ENCODE measurements around the gene GPX2. TPM values are rescaled to one million over a fixed set of nuclear protein-coding genes. Genes with fewer than 3 reads are reported as not detected.

The GPX2 gene
- total and polyA plus RNA-seq, 2 of the 4 experiments (the other 2 are of a cell fraction), result not detected

- no peak overlapping the region for H4K8ac ChIP-seq (ENCODE audit: low read depth in 2 of 2, low read length in 2 of 2)
- H3K9ac ChIP-seq (ENCODE audit: low read depth, low read length), result no peak overlapping the region
- H3K79me1 ChIP-seq (ENCODE audit: low read depth in 1 of 2, low read length in 2 of 2), result no peaks in the 10 kb centered on the region; a peak in 1 of 4 replicates
- H2BK5ac ChIP-seq (ENCODE audit: low read depth, low read length, poor library complexity, severe bottlenecking), result no peak overlapping the region
- intact Hi-C loops (cut with micrococcal nuclease) (no loop called here), dilution Hi-C loops (cut with HindIII; ENCODE audit: low sequenced_read_pairs, unreplicated experiment) (no loop called here), in situ Hi-C loops (cut with MboI; ENCODE audit: low sequenced_read_pairs) (no loop called here)
- DNase-seq (no peak), ATAC-seq (ENCODE audit: low read depth) (no peak)
- no peak overlapping the region for H3K56ac ChIP-seq (ENCODE audit: extremely low read depth, insufficient read depth, low read length)
- no peak overlapping the region for H4K91ac ChIP-seq (ENCODE audit: insufficient read depth, low read depth, low read length)
- CTCF ChIA-PET, result no interaction called here
- no peaks in the 10 kb centered on the region for H3K9me3 ChIP-seq (ENCODE audit: control insufficient read depth, insufficient read depth, low read length)
- WGBS, 2 experiments (ENCODE audit: extremely low coverage in 2 of 2, insufficient read length in 1 of 2), result no CpG with 5 or more reads among the region's 2 CpGs
- no peak overlapping the region for H4K5ac ChIP-seq (ENCODE audit: low read depth, low read length)
- no peak overlapping the region for H3K4ac ChIP-seq (ENCODE audit: low read depth, low read length)
- POLR2A ChIA-PET (ENCODE audit: unreplicated experiment), result no interaction called here
- no TSS peak for BruUV-seq (replicated peaks)
- H2BK15ac ChIP-seq (ENCODE audit: low read depth, low read length), result no peak overlapping the region
- H3K27ac ChIP-seq (ENCODE audit: insufficient read depth, low read length), result no peak overlapping the region
- H2AK5ac ChIP-seq (ENCODE audit: low read depth, low read length), result no peak overlapping the region
- H3K36me3 ChIP-seq (ENCODE audit: control insufficient read depth, insufficient read depth, low read length), result no peaks in the 10 kb centered on the region; the same call in 1 of the 2 replicates
- H4K20me1 ChIP-seq (ENCODE audit: insufficient read depth, low read length), result no peaks in the 10 kb centered on the region
- no peaks in the 10 kb centered on the region for H3K9me1 ChIP-seq (ENCODE audit: insufficient read depth, low read length)
- H3K27me3 ChIP-seq (ENCODE audit: control insufficient read depth, insufficient read depth, low read length), result no peaks in the 10 kb centered on the region
- H3K4me1 ChIP-seq (ENCODE audit: control insufficient read depth, insufficient read depth, low read length), result peaks cover 4% of the 10 kb centered on the region; the same call in 1 of the 2 replicates
- H3K14ac ChIP-seq (replicated peaks; ENCODE audit: low read depth, low read length), result no peak overlapping the region
- TF ChIP-seq NFE2L2 (IDR thresholded peaks at IDR 0.05; ENCODE audit: low read depth, low read length) (no peak), FOS (IDR thresholded peaks at IDR 0.05; ENCODE audit: low read depth, low read length) (no peak), MAZ (IDR thresholded peaks at IDR 0.05; ENCODE audit: borderline replicate concordance, low read depth, low read length) (no peak), RFX5 (IDR thresholded peaks at IDR 0.05; ENCODE audit: low read depth, low read length) (no peak), MXI1 (IDR thresholded peaks at IDR 0.05; ENCODE audit: borderline replicate concordance, low read depth, low read length) (no peak), POLR2A (IDR thresholded peaks at IDR 0.05; ENCODE audit: low read depth, low read length) (no peak), CEBPB (IDR thresholded peaks at IDR 0.05; ENCODE audit: low read depth, low read length) (no peak)
- TF ChIP-seq, protein P1, sequence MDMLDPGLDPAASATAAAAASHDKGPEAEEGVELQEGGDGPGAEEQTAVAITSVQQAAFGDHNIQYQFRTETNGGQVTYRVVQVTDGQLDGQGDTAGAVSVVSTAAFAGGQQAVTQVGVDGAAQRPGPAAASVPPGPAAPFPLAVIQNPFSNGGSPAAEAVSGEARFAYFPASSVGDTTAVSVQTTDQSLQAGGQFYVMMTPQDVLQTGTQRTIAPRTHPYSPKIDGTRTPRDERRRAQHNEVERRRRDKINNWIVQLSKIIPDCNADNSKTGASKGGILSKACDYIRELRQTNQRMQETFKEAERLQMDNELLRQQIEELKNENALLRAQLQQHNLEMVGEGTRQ (IDR thresholded peaks at IDR 0.05; ENCODE audit: low read depth, low read length), result no peak
- no peak overlapping the region for H3K4me2 ChIP-seq (ENCODE audit: low read depth, low read length)
- H3K23ac ChIP-seq (ENCODE audit: low read depth, low read length), result no peak overlapping the region
- no peak overlapping the region for H3K4me3 ChIP-seq (ENCODE audit: insufficient read depth, low read depth, low read length)
- no peak overlapping the region for H3K18ac ChIP-seq (ENCODE audit: low read depth, low read length)
- no peak overlapping the region for H2AK9ac ChIP-seq (replicated peaks; ENCODE audit: low read depth, low read length, poor library complexity)
- no peak overlapping the region for H2AFZ ChIP-seq (replicated peaks; ENCODE audit: low read length, poor library complexity)
- H2BK120ac ChIP-seq (ENCODE audit: low read depth, low read length), result no peak overlapping the region
- H2BK20ac ChIP-seq (ENCODE audit: low read depth, low read length), result no peak overlapping the region
These were observed 24.4 kb upstream of the GPX2 start for GRCh38 chr14:64966976-64967375.
